ENCODE results near the gene MPI. TPM values are rescaled to one million over a fixed set of nuclear protein-coding genes. Genes with fewer than 3 reads are reported as not detected.

The MPI gene
- total and polyA plus RNA-seq, 10 donors, result 16.4 to 49.9 (median 35.2) TPM

DNA sequence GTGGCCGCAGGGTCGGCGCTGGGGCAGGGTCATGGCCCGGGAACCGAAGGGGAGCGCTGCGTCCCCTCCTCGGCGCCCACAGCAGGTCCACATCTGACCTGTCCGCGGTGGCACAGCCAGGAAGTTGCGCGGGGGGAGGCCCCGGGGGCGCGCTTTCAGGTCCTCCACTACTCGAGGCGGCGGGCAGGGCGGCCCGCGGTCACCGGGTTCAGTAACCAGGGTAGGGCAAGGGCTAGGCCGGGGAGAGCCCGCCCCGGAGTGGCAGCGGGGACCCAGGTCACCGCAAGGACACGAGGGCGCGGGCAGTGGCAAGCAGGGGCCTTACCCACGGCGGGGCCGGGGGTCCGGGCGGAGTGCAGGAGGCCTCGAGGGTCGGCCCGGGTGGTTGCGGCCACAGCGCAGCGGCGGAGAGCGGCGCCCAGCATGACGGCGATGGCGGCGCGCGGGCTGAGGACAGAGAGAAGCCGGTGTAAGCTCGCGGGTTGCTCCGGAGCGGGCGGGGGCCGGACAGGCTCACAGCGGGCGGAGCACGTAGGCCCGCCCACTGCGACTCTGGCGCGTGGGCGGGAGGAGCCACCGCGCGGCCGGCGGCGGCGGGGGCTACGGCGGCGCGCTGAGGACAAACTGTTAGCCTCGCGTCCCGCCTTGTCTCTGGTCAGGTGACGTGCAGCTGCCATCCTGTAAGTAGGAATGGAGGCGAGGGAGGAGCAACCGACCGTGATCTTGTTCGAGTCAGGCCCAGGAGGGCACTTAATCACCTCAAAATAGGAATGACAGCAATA is 47.9 kb downstream of the MPI start, which contains the start of gene COX5A:
COX5A (minus strand) TSS at position 484 of the 782 bp plus-strand sequence; CDS start at position 425, 59 bp downstream.
- TF ChIP-seq POLR2AphosphoS5 (IDR thresholded peaks at IDR 0.05) (peak; percentile 86 to 90 (median 87)), POLR2A (IDR thresholded peaks at IDR 0.05) (peak in 2 of 3 donors; percentile 2 to 22)
- TF ChIP-seq, protein P1, sequence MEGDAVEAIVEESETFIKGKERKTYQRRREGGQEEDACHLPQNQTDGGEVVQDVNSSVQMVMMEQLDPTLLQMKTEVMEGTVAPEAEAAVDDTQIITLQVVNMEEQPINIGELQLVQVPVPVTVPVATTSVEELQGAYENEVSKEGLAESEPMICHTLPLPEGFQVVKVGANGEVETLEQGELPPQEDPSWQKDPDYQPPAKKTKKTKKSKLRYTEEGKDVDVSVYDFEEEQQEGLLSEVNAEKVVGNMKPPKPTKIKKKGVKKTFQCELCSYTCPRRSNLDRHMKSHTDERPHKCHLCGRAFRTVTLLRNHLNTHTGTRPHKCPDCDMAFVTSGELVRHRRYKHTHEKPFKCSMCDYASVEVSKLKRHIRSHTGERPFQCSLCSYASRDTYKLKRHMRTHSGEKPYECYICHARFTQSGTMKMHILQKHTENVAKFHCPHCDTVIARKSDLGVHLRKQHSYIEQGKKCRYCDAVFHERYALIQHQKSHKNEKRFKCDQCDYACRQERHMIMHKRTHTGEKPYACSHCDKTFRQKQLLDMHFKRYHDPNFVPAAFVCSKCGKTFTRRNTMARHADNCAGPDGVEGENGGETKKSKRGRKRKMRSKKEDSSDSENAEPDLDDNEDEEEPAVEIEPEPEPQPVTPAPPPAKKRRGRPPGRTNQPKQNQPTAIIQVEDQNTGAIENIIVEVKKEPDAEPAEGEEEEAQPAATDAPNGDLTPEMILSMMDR (IDR thresholded peaks at IDR 0.05 in 8 of 11, conservative IDR thresholded peaks at IDR 0.05 in 3 of 11), result peak in 3 of 11 experiments; percentile 2 to 44 (median 6)
- peak; percentile 98 for DNase-seq
- Histone ChIP-seq H3K27ac (peak within 1 kb of the TSS; percentile 91 to 98 (median 96)), H3K4me1 (peaks cover 14 to 53% (median 44%) of the 10 kb centered on the region in 6 donors), H3K27me3 (replicated peaks in 1 of 7) (no peaks in the 10 kb centered on the region), H3K36me3 (peaks cover 0 to 8% (median 0%) of the 10 kb centered on the region in 6 donors), H3K9me3 (no peaks in the 10 kb centered on the region), H3K4me3 (peak within 1 kb of the TSS; percentile 85 to 100 (median 90))
- 0 to 1% (median 1%) methylated on average over 48 to 85 of the region's 85 CpGs for WGBS, 5 donors
- intact Hi-C loops (cut with DNase I; ENCODE audit: low total_unique reads), result no loop called here

DNA sequence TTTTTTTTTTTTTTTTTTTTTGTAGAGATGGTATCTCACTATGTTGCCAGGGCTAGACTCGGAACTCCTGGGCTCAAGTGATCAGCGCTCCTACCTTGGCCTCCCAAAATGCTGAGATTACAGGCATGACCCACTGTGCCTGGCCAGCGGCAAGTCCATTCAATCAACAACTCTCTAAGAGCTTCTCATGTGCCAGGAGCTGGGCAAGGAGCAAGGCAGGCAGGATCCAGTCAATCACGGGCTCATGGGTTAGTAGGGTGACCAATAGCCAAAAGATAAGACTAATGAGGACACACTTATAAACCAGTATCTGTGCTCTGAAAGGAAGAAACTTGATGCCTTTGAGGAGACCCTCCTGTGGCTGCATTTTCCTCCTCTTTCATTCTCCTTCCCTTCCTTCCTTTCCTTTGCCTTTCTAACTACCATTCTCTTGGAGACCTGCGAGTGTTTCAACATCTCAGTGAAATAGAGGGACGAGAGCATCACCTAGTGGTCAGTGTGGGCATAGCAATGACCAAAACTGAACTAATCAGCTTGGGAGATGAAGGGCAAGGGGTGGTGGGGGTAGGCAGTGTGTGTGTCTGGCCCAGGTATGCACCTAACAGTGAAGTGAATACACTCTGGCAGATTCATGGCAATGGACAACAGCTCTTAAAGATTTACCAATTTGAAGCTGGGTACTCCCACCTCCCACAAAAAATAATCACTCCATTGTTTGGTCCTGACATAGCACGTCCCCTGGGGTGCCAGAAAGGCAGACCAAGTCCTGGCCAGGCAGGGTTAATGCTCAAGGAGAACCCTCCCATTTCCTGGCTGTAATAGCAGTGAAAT is 60.5 kb downstream of the MPI start:
- TF ChIP-seq, protein P1 (IDR thresholded peaks at IDR 0.05 in 8 of 11, conservative IDR thresholded peaks at IDR 0.05 in 3 of 11), result peak; percentile 90 to 99 (median 94)
- TF ChIP-seq POLR2AphosphoS5 (IDR thresholded peaks at IDR 0.05) (peak in 1 of 3 donors; percentile 24), POLR2A (IDR thresholded peaks at IDR 0.05) (no peak)
- Histone ChIP-seq H3K9me3 (no peaks in the 10 kb centered on the region), H3K4me1 (peaks cover 3 to 26% (median 17%) of the 10 kb centered on the region in 6 donors), H3K36me3 (no peaks in the 10 kb centered on the region), H3K27ac (no peak overlapping the region), H3K27me3 (replicated peaks in 1 of 7) (peaks cover 0 to 9% (median 0%) of the 10 kb centered on the region in 7 donors), H3K4me3 (no peak overlapping the region)
- intact Hi-C loops (cut with DNase I; ENCODE audit: low total_unique reads), result loop anchor here (5.0 kb wide), 2 partner anchors 178 to 313 kb away; no protein-coding TSS in a partner anchor
- peak; percentile 79 for DNase-seq
- WGBS, 5 donors, result 47 to 59% (median 55%) methylated on average over 7 of the region's 7 CpGs

DNA sequence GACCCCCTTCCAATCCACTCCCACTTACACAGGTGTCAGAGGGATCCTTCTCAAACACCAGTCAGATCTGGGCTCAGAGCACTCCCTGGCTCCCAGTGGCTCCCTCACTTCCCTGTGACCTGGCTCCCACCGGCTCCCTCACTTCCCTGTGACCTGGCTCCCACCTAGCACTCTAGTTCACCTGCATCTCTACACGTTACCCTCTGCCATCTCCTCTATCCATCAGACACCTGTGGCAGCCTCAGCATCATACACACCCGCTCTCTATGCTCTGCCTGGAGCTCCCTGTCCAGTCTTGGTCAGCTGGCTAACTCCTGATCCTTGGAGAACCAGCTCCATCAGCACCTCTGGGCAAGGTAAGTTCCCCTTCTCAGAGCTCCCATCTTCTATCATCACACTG is 61.2 kb downstream of the MPI start:
- intact Hi-C loops (cut with DNase I; ENCODE audit: low total_unique reads), result loop anchor here (5.0 kb wide), 2 partner anchors 179 to 314 kb away; no protein-coding TSS in a partner anchor
- peaks cover 10 to 34% (median 24%) of the 10 kb centered on the region in 6 donors for H3K4me1 ChIP-seq
- no peak overlapping the region for H3K4me3 ChIP-seq
- TF ChIP-seq, protein P1 (IDR thresholded peaks at IDR 0.05 in 8 of 11, conservative IDR thresholded peaks at IDR 0.05 in 3 of 11), result no peak
- TF ChIP-seq POLR2AphosphoS5 (IDR thresholded peaks at IDR 0.05) (no peak), POLR2A (IDR thresholded peaks at IDR 0.05) (no peak)
- peaks cover 0 to 17% (median 0%) of the 10 kb centered on the region in 7 donors for H3K27me3 ChIP-seq (replicated peaks in 1 of 7)
- DNase-seq, result peak; percentile 52
- H3K36me3 ChIP-seq, result no peaks in the 10 kb centered on the region
- WGBS, 5 donors, result 66 to 80% (median 78%) methylated on average over 3 of the region's 3 CpGs
- no peaks in the 10 kb centered on the region for H3K9me3 ChIP-seq
- no peak overlapping the region for H3K27ac ChIP-seq

Small RNA genes within 50 kb of the gene (microRNA-seq; reads per million reads assigned to microRNA genes)
- gene MIR6882, result 1.8 to 4.7 (median 4.0) reads per million in 3 donors

Small RNA genes within 50 kb of the gene (small RNA-seq; reads per million reads assigned to genes)
- 0.14 to 0.49 (median 0.23) reads per million in 4 donors for gene MIR6882

Other genes with a start within 250 kb of the MPI start
- gene EDC3, start 194.0 kb upstream of the MPI start, total RNA-seq, result 10 to 100 TPM; 14.8 to 32.5 (median 26.3) TPM
- 10 to 100 TPM in 2 of 3 donors, 1 to 10 TPM in 1; 8.3 to 13.4 (median 10.3) TPM for gene EDC3, start 194.0 kb upstream of the MPI start, polyA plus RNA-seq
- 1 to 10 TPM in 1 of 7 donors, not detected in 6; 1.1 TPM for gene CYP1A1, start 164.5 kb upstream of the MPI start, total RNA-seq
- gene CYP1A1, start 164.5 kb upstream of the MPI start, polyA plus RNA-seq, result under 1 TPM; 0.03 to 0.06 (median 0.04) TPM
- gene CYP1A2, start 141.2 kb upstream of the MPI start, total RNA-seq, result not detected
- gene CYP1A2, start 141.2 kb upstream of the MPI start, polyA plus RNA-seq, result not detected
- gene CSK, start 108.0 kb upstream of the MPI start, total RNA-seq, result 100 to 1,000 TPM; 121 to 281 (median 197) TPM
- gene CSK, start 108.0 kb upstream of the MPI start, polyA plus RNA-seq, result 100 to 1,000 TPM; 150 to 244 (median 187) TPM
- 100 to 1,000 TPM in 4 of 7 donors, 10 to 100 TPM in 3; 55.3 to 164 (median 106) TPM for gene LMAN1L, start 77.2 kb upstream of the MPI start, total RNA-seq
- gene LMAN1L, start 77.2 kb upstream of the MPI start, polyA plus RNA-seq, result 10 to 100 TPM in 2 of 3 donors, 1 to 10 TPM in 1; 2.4 to 36.8 (median 25.6) TPM
- gene CPLX3, start 63.4 kb upstream of the MPI start, total RNA-seq, result 10 to 100 TPM; 17.7 to 73.7 (median 37.0) TPM
- gene CPLX3, start 63.4 kb upstream of the MPI start, polyA plus RNA-seq, result 100 to 1,000 TPM in 2 of 3 donors, 10 to 100 TPM in 1; 28.9 to 207 (median 127) TPM
- 10 to 100 TPM; 51.7 to 74.6 (median 57.7) TPM for gene ULK3, start 46.9 kb upstream of the MPI start, total RNA-seq
- gene ULK3, start 46.9 kb upstream of the MPI start, polyA plus RNA-seq, result 10 to 100 TPM; 33.2 to 71.5 (median 64.7) TPM
- 100 to 1,000 TPM in 5 of 7 donors, 10 to 100 TPM in 2; 84.3 to 129 (median 113) TPM for gene SCAMP2, start 16.7 kb upstream of the MPI start, total RNA-seq
- gene SCAMP2, start 16.7 kb upstream of the MPI start, polyA plus RNA-seq, result 10 to 100 TPM; 34.7 to 48.1 (median 38.5) TPM
- 100 to 1,000 TPM in 1 of 7 donors, 10 to 100 TPM in 6; 54.6 to 103 (median 69.8) TPM for gene FAM219B, start 16.8 kb downstream of the MPI start, total RNA-seq
- 10 to 100 TPM; 18.6 to 31.3 (median 20.1) TPM for gene FAM219B, start 16.8 kb downstream of the MPI start, polyA plus RNA-seq
- gene COX5A, start 48.0 kb downstream of the MPI start, total RNA-seq, result 100 to 1,000 TPM in 4 of 7 donors, 10 to 100 TPM in 3; 83.2 to 122 (median 108) TPM
- gene COX5A, start 48.0 kb downstream of the MPI start, polyA plus RNA-seq, result 100 to 1,000 TPM; 142 to 247 (median 221) TPM
- 10 to 100 TPM in 6 of 7 donors, 1 to 10 TPM in 1; 7.9 to 18.9 (median 15.4) TPM for gene RPP25, start 66.7 kb downstream of the MPI start, total RNA-seq
- 10 to 100 TPM in 2 of 3 donors, 1 to 10 TPM in 1; 4.6 to 11.4 (median 10.9) TPM for gene RPP25, start 66.7 kb downstream of the MPI start, polyA plus RNA-seq
- 10 to 100 TPM in 3 of 7 donors, 1 to 10 TPM in 4; 6.6 to 20.0 (median 8.7) TPM for gene SCAMP5, start 105.5 kb downstream of the MPI start, total RNA-seq
- gene SCAMP5, start 105.5 kb downstream of the MPI start, polyA plus RNA-seq, result 1 to 10 TPM; 1.8 to 7.1 (median 3.8) TPM
- 10 to 100 TPM; 13.8 to 29.0 (median 21.9) TPM for gene PPCDC, start 133.5 kb downstream of the MPI start, total RNA-seq
- gene PPCDC, start 133.5 kb downstream of the MPI start, polyA plus RNA-seq, result 10 to 100 TPM; 21.2 to 28.0 (median 23.1) TPM